SU-DHL-6 (cell line): Measurements from ENCODE around the gene FAM171A1.
"Not testable (repeated sequence)": the region's sequence is repeated elsewhere in the genome, so short reads cannot be mapped to it uniquely, and the experiment has no call there.

ENCODE experiments used
- H2AFZ ChIP-seq: fragments of 200-600 bp; sonication (generic); 2 replicates; pipeline ENCODE4 v1.6.1; 2014; ENCODE audit warnings: low read depth, mild to moderate bottlenecking, moderate library complexity, mixed read lengths, antibody characterized with exemption, low read length; ENCODE audit not compliant: severe bottlenecking
- H3F3A ChIP-seq: fragments of 200-600 bp; shearing (Covaris generic); 2 replicates; pipeline ENCODE4 v1.6.0; 2016; ENCODE audit warnings: antibody characterized with exemption, mild to moderate bottlenecking; ENCODE audit not compliant: insufficient read depth
- H3K27ac ChIP-seq: fragments of 200-600 bp; sonication (generic); 2 replicates; pipeline ENCODE4 v1.5.1; 2016; ENCODE audit warnings: low read depth, mild to moderate bottlenecking, low read length, moderate library complexity, mixed read lengths
- H3K27me3 ChIP-seq: fragments of 200-600 bp; sonication (generic), shearing (Covaris generic); 2 replicates; pipeline ENCODE4 v1.6.0; 2014; ENCODE audit warnings: mild to moderate bottlenecking, low read length
- H3K36me3 ChIP-seq: fragments of 200-600 bp; sonication (generic); 2 replicates; pipeline ENCODE4 v1.6.1; 2014; ENCODE audit warnings: mild to moderate bottlenecking, low read length, mixed read lengths
- H3K4me2 ChIP-seq: fragments of 300-600, 200-600 bp; shearing (Covaris generic), sonication (generic); 2 replicates; pipeline ENCODE4 v1.6.0; 2014; ENCODE audit warnings: low read length, low read depth, mild to moderate bottlenecking; ENCODE audit not compliant: poor library complexity, severe bottlenecking
- H3K4me3 ChIP-seq: fragments of 200-600 bp; sonication (generic); 2 replicates; pipeline ENCODE4 v1.5.1; 2014; ENCODE audit warnings: antibody characterized with exemption, low read length, mild to moderate bottlenecking, mixed read lengths; ENCODE audit not compliant: insufficient read depth, poor library complexity, severe bottlenecking
- H3K79me2 ChIP-seq: fragments of 200-600 bp; sonication (generic); 2 replicates; pipeline ENCODE4 v1.6.1; 2014; ENCODE audit warnings: mild to moderate bottlenecking, low read length, moderate library complexity; ENCODE audit not compliant: insufficient read depth
- H3K9ac ChIP-seq: fragments of 200-600 bp; sonication (generic); 2 replicates; pipeline ENCODE4 v1.7.0; 2014; ENCODE audit warnings: mild to moderate bottlenecking, low read length
- H3K9me2 ChIP-seq: fragments of 200-600 bp; sonication (generic); replicated peaks from 2 replicates; pipeline ENCODE4 v1.6.1; 2014; ENCODE audit warnings: low read length; ENCODE audit not compliant: insufficient read depth
- H3K9me3 ChIP-seq: fragments of 200-600 bp; sonication (generic); 2 replicates; pipeline ENCODE4 v1.6.1; 2014; ENCODE audit warnings: low read length, mixed read lengths; ENCODE audit not compliant: insufficient read depth
- H4K20me1 ChIP-seq: fragments of 200-600 bp; sonication (generic); 2 replicates; pipeline ENCODE4 v1.6.1; 2014; ENCODE audit warnings: low read depth, mild to moderate bottlenecking, antibody characterized with exemption, low read length, moderate library complexity, mixed read lengths
- CTCF ChIP-seq: fragments of 200-600 bp; sonication (generic); IDR thresholded peaks from one replicate; pipeline ENCODE4 v1.5.1; 2017; ENCODE audit warnings: antibody characterized with exemption, mild to moderate bottlenecking, low read length, moderate library complexity; ENCODE audit not compliant: insufficient read depth, poor library complexity, severe bottlenecking
- EZH2phosphoT487 ChIP-seq: fragments of 200-600 bp; sonication (generic), shearing (Covaris generic); conservative IDR thresholded peaks from 2 replicates; pipeline ENCODE4 v1.6.1; 2018; ENCODE audit warnings: mild to moderate bottlenecking, antibody characterized with exemption, low read length, moderate library complexity, mixed read lengths

FAM171A1 gene

GRCh38 chr10:15306735-15307280 lies 64.3 kb downstream of the FAM171A1 start:
- TF ChIP-seq CTCF (no peak), EZH2phosphoT487 (no peak)
- H3F3A ChIP-seq = no peaks in the 10 kb centered on the region
- H3K79me2 ChIP-seq = no peaks in the 10 kb centered on the region
- no peaks in the 10 kb centered on the region for H3K36me3 ChIP-seq
- H3K9me2 ChIP-seq = no peaks in the 10 kb centered on the region
- H3K4me2 ChIP-seq = no peak overlapping the region
- H3K27me3 ChIP-seq = no peaks in the 10 kb centered on the region
- H4K20me1 ChIP-seq = no peaks in the 10 kb centered on the region
- H2AFZ ChIP-seq = no peak overlapping the region
- no peaks in the 10 kb centered on the region for H3K9me3 ChIP-seq
- no peak overlapping the region for H3K4me3 ChIP-seq
- no peak overlapping the region for H3K9ac ChIP-seq
- H3K27ac ChIP-seq = no peak overlapping the region

GRCh38 chr10:15305634-15306033 lies 65.5 kb downstream of the FAM171A1 start:
- no peak overlapping the region for H3K4me3 ChIP-seq
- no peak overlapping the region for H3K27ac ChIP-seq
- H2AFZ ChIP-seq = no peak overlapping the region
- H3K9me3 ChIP-seq = no peaks in the 10 kb centered on the region
- H3K36me3 ChIP-seq = no peaks in the 10 kb centered on the region
- H3K9ac ChIP-seq = no peak overlapping the region
- H3K79me2 ChIP-seq = no peaks in the 10 kb centered on the region
- no peaks in the 10 kb centered on the region for H3F3A ChIP-seq
- no peak overlapping the region for H3K4me2 ChIP-seq
- TF ChIP-seq EZH2phosphoT487 = no peak
- no peaks in the 10 kb centered on the region for H4K20me1 ChIP-seq
- H3K27me3 ChIP-seq = no peaks in the 10 kb centered on the region
- no peaks in the 10 kb centered on the region for H3K9me2 ChIP-seq

GRCh38 chr10:15305161-15305560 lies 65.9 kb downstream of the FAM171A1 start:
- Histone ChIP-seq H4K20me1 (no peaks in the 10 kb centered on the region), H3K27me3 (no peaks in the 10 kb centered on the region), H3K9me2 (no peaks in the 10 kb centered on the region), H3K9me3 (no peaks in the 10 kb centered on the region), H3K27ac (no peak overlapping the region), H3K9ac (no peak overlapping the region), H3F3A (no peaks in the 10 kb centered on the region), H3K4me2 (no peak overlapping the region), H3K4me3 (no peak overlapping the region), H3K79me2 (no peaks in the 10 kb centered on the region), H3K36me3 (no peaks in the 10 kb centered on the region), H2AFZ (no peak overlapping the region)
- TF ChIP-seq CTCF = no peak
- no peak for TF ChIP-seq EZH2phosphoT487

- H3K9ac ChIP-seq, H3K4me3 ChIP-seq, H3K27ac ChIP-seq, H2AFZ ChIP-seq, H3K27me3 ChIP-seq, H3K9me2 ChIP-seq, H3K9me3 ChIP-seq, H3K79me2 ChIP-seq, H4K20me1 ChIP-seq, H3K4me2 ChIP-seq, H3K36me3 ChIP-seq, H3F3A ChIP-seq: not testable (repeated sequence)
Observed at GRCh38 chr10:15302188-15302956, 68.7 kb downstream of the FAM171A1 start.
